OCI-LY7 (cell line): Measurements from ENCODE around the gene WSB2. TPM values are rescaled to one million over a fixed set of nuclear protein-coding genes. Genes with fewer than 3 reads are reported as not detected.

Source experiments
- BruUV-seq: library from RNA; stranded (reverse); fragments of 400-500 nt; replicated peaks from 2 replicates; lab custom pipeline; 2021; lab: Mats Ljungman, UMichigan
- CTCF ChIA-PET: fragments of 300-600 bp; sonication (Branson Sonifier 250); formaldehyde crosslinking; loops from one replicate; lab custom pipeline; 2022; ENCODE audit warnings: antibody characterized with exemption; ENCODE audit not compliant: unreplicated experiment; lab: Charles Lee
- POLR2A ChIA-PET: fragments of 300-600 bp; sonication (Branson Sonifier 250); formaldehyde crosslinking; loops from one replicate; lab custom pipeline; 2022; ENCODE audit warnings: antibody characterized with exemption; lab: Charles Lee
- DNase-seq: peaks from one replicate; pipeline ENCODE4 v3.0.0-alpha.2; 2015; ENCODE audit warnings: low spot score
- H2AFZ ChIP-seq: fragments of 200-600 bp; sonication (generic), shearing (Covaris generic); 2 replicates; pipeline ENCODE4 v1.6.1; 2014; ENCODE audit warnings: mild to moderate bottlenecking, antibody characterized with exemption, low read length, moderate library complexity
- H3K27ac ChIP-seq: fragments of 200-600 bp; sonication (generic); 2 replicates; pipeline ENCODE4 v1.5.1; 2014; ENCODE audit warnings: mixed run types, low read depth, mild to moderate bottlenecking, moderate library complexity, low read length, inconsistent platforms; ENCODE audit not compliant: poor library complexity, severe bottlenecking
- H3K36me3 ChIP-seq: fragments of 200-600 bp; sonication (generic); 2 replicates; pipeline ENCODE4 v1.6.1; 2014; ENCODE audit warnings: mild to moderate bottlenecking, antibody characterized with exemption, low read length, moderate library complexity, mixed read lengths; ENCODE audit not compliant: insufficient read depth
- H3K4me1 ChIP-seq: fragments of 200-600 bp; sonication (generic); 2 replicates; pipeline ENCODE4 v1.5.1; 2014; ENCODE audit warnings: mild to moderate bottlenecking, low read length; ENCODE audit not compliant: insufficient read depth, poor library complexity, severe bottlenecking
- H3K4me2 ChIP-seq: fragments of 200-600 bp; sonication (generic); 2 replicates; pipeline ENCODE4 v1.6.1; 2014; ENCODE audit warnings: mild to moderate bottlenecking, low read length
- H3K4me3 ChIP-seq: fragments of 200-600 bp; sonication (generic); 2 replicates; pipeline ENCODE4 v1.5.1; 2014; ENCODE audit warnings: mild to moderate bottlenecking, low read depth, low read length; ENCODE audit not compliant: poor library complexity, severe bottlenecking
- H3K79me2 ChIP-seq: fragments of 200-600 bp; sonication (generic); 2 replicates; pipeline ENCODE4 v1.6.1; 2016; ENCODE audit warnings: low read depth, mild to moderate bottlenecking, low read length, moderate library complexity, mixed read lengths; ENCODE audit not compliant: insufficient read depth
- H3K9me2 ChIP-seq: fragments of 200-600 bp; sonication (generic); 2 replicates; pipeline ENCODE4 v1.6.1; 2016; ENCODE audit warnings: mild to moderate bottlenecking, low read length, mixed read lengths; ENCODE audit not compliant: insufficient read depth
- H3K9me3 ChIP-seq: fragments of 200-600 bp; sonication (generic); 2 replicates; pipeline ENCODE4 v1.6.1; 2014; ENCODE audit warnings: mild to moderate bottlenecking, mixed run types, low read length, mixed read lengths
- H4K20me1 ChIP-seq: fragments of 200-600 bp; sonication (generic); 2 replicates; pipeline ENCODE4 v1.6.1; 2014; ENCODE audit warnings: mild to moderate bottlenecking, antibody characterized with exemption, low read length, moderate library complexity, mixed read lengths; ENCODE audit not compliant: insufficient read depth
- CTCF ChIP-seq: fragments of 200-600 bp; sonication (generic); conservative IDR thresholded peaks from 2 replicates; pipeline ENCODE4 v1.5.1; 2014; ENCODE audit warnings: mild to moderate bottlenecking, antibody characterized with exemption, low read length, moderate library complexity, mixed read lengths
- EZH2phosphoT487 ChIP-seq: fragments of 200-600 bp; sonication (generic); IDR thresholded peaks from 2 replicates; pipeline ENCODE4 v1.6.1; 2018; ENCODE audit warnings: low read depth, borderline replicate concordance, mild to moderate bottlenecking, mixed run types, antibody characterized with exemption, low read length, moderate library complexity, mixed read lengths
- intact Hi-C: fragments of 100-400 bp; cut with micrococcal nuclease; formaldehyde crosslinking; loops from one replicate; pipeline ENCODE4 v1.10.0; 2022; ENCODE audit not compliant: unreplicated experiment
- total RNA-seq, 2 experiments: library from RNA; depleted of rRNA in 1 of 2; stranded (reverse); fragments of >200 nt in 1 of 2; shearing (Covaris generic) in 1 of 2; gene quantifications; 2 replicates each; pipeline ENCODE4 v1.2.3, GENCODE V29; 2014 to 2022

The WSB2 gene
- total RNA-seq, 2 experiments from 2014 or later = 31.9 to 34.4 TPM

GRCh38 chr12:118063576-118064391 lies 2.8 kb upstream of the WSB2 start:
- TF ChIP-seq EZH2phosphoT487 (no peak), CTCF (no peak)
- ChIA-PET POLR2A (interaction anchor here (0.6 to 1.4 kb wide), 7 partner anchors 9 to 314 kb away, joined by 3 to 9 read pairs (median 3); no protein-coding TSS in a partner anchor), CTCF (interaction anchor here (0.5 kb wide), 2 partner anchors 254 to 343 kb away, joined by 4 read pairs; no protein-coding TSS in a partner anchor)
- no peaks in the 10 kb centered on the region for H4K20me1 ChIP-seq
- no TSS peak for BruUV-seq
- no peaks in the 10 kb centered on the region for H3K79me2 ChIP-seq
- peaks cover 48% of the 10 kb centered on the region for H3K4me1 ChIP-seq
- no peaks in the 10 kb centered on the region for H3K36me3 ChIP-seq
- H2AFZ ChIP-seq = no peak overlapping the region
- intact Hi-C loops = loop anchor here (5.0 kb wide), 1 partner anchor 74 kb away; the partner anchor contains the start of gene PEBP1
- H3K4me2 ChIP-seq = peak overlapping the region; percentile 53
- no peak for DNase-seq
- H3K9me3 ChIP-seq = no peaks in the 10 kb centered on the region
- no peak overlapping the region for H3K4me3 ChIP-seq
- H3K9me2 ChIP-seq = no peaks in the 10 kb centered on the region
- H3K27ac ChIP-seq = no peak overlapping the region

- CTCF ChIA-PET = interaction anchor here (0.7 kb wide), 1 partner anchor 42 kb away, joined by 3 read pairs; no protein-coding TSS in a partner anchor
- peak; percentile 13 for DNase-seq
- intact Hi-C loops = loop anchor here (5.0 kb wide), 1 partner anchor 75 kb away; the partner anchor contains the start of gene PEBP1
- H3K36me3 ChIP-seq = no peaks in the 10 kb centered on the region
- H3K4me3 ChIP-seq = peak overlapping the region; percentile 78
- POLR2A ChIA-PET = interaction anchor here (0.6 to 1.2 kb wide), 3 partner anchors 13 to 2000 kb away, joined by 3 to 5 read pairs (median 3); no protein-coding TSS in a partner anchor
- no peaks in the 10 kb centered on the region for H3K79me2 ChIP-seq
- BruUV-seq = no TSS peak
- H3K9me3 ChIP-seq = no peaks in the 10 kb centered on the region
- TF ChIP-seq CTCF (no peak), EZH2phosphoT487 (no peak)
- H3K4me1 ChIP-seq = peaks cover 48% of the 10 kb centered on the region
- H3K27ac ChIP-seq = peak overlapping the region; percentile 40
- H3K9me2 ChIP-seq = no peaks in the 10 kb centered on the region
- H4K20me1 ChIP-seq = no peaks in the 10 kb centered on the region
- H2AFZ ChIP-seq = peak overlapping the region; percentile 88
- H3K4me2 ChIP-seq = peak overlapping the region; percentile 90
Observed at GRCh38 chr12:118061873-118062843, 1.2 kb upstream of the WSB2 start.
